Measurements from ENCODE around the gene OCIAD1.
"Not testable (repeated sequence)": the region's sequence is repeated elsewhere in the genome, so short reads cannot be mapped to it uniquely, and the experiment has no call there.

OCIAD1 gene

GRCh38 chr4:48821431-48821830 lies 9.5 kb upstream of the OCIAD1 start:
- DNase-seq: not testable (repeated sequence)

- DNase-seq: no peak
Observed at GRCh38 chr4:48827622-48828021, 3.3 kb upstream of the OCIAD1 start.

GRCh38 chr4:48831532-48832030 lies 693 bp downstream of the OCIAD1 start:
- DNase-seq: no peak

GRCh38 chr4:48832571-48832970 lies 1.7 kb downstream of the OCIAD1 start:
- DNase-seq: no peak

GRCh38 chr4:48836658-48837057 lies 5.8 kb downstream of the OCIAD1 start:
- no peak for DNase-seq

- DNase-seq: no peak
Observed at GRCh38 chr4:48841045-48841827, 10.3 kb downstream of the OCIAD1 start.

- DNase-seq: no peak
Observed at GRCh38 chr4:48844843-48845242, 14.0 kb downstream of the OCIAD1 start.

- not testable (repeated sequence) for DNase-seq
Observed at GRCh38 chr4:48848799-48849198, 17.9 kb downstream of the OCIAD1 start.

- DNase-seq: no peak
Observed at GRCh38 chr4:48851651-48852050, 20.8 kb downstream of the OCIAD1 start.

- DNase-seq: no peak
Observed at GRCh38 chr4:48853604-48854394, 22.9 kb downstream of the OCIAD1 start.

GRCh38 chr4:48854395-48854683 lies 23.5 kb downstream of the OCIAD1 start:
- DNase-seq: no peak

GRCh38 chr4:48854982-48855381 lies 24.1 kb downstream of the OCIAD1 start:
- no peak for DNase-seq

- no peak for DNase-seq
Observed at GRCh38 chr4:48858130-48858529, 27.2 kb downstream of the OCIAD1 start.

- DNase-seq: no peak
Observed at GRCh38 chr4:48862038-48862437, 31.1 kb downstream of the OCIAD1 start.

GRCh38 chr4:48862661-48863060 lies 31.8 kb downstream of the OCIAD1 start:
- no peak for DNase-seq

GRCh38 chr4:48863728-48864127 lies 32.8 kb downstream of the OCIAD1 start:
- DNase-seq: no peak

- not testable (repeated sequence) for DNase-seq
Observed at GRCh38 chr4:48864696-48865095, 33.8 kb downstream of the OCIAD1 start.

- DNase-seq: no peak
Observed at GRCh38 chr4:48877827-48878535, 47.1 kb downstream of the OCIAD1 start.

- no peak for DNase-seq
Observed at GRCh38 chr4:48879561-48880442, 48.9 kb downstream of the OCIAD1 start.

GRCh38 chr4:48881646-48882045 lies 50.8 kb downstream of the OCIAD1 start:
- not testable (repeated sequence) for DNase-seq

- DNase-seq: not testable (repeated sequence)
Observed at GRCh38 chr4:48889750-48890149, 58.9 kb downstream of the OCIAD1 start.

GRCh38 chr4:48891028-48891619 lies 60.2 kb downstream of the OCIAD1 start:
- no peak for DNase-seq

Measured in activated effector memory CD4-positive, alpha-beta T cell treated with anti-CD3 and anti-CD28 coated beads, Interleukin-2, amount 50 U/mL, for 16 hours (primary cell).